ENCODE measurements around the gene FRMD4A. TPM values are rescaled to one million over a fixed set of nuclear protein-coding genes. Genes with fewer than 3 reads are reported as not detected.

Gene FRMD4A
- total RNA-seq, 1 donor from 2014 or later: 20.2 TPM

- no peaks in the 10 kb centered on the region for H3K36me3 ChIP-seq
- no peaks in the 10 kb centered on the region for H3K27me3 Mint-ChIP-seq (ENCODE audit: insufficient read depth, low read depth)
- H4K20me1 ChIP-seq (ENCODE audit: low read depth): no peaks in the 10 kb centered on the region
- H3K4me2 ChIP-seq: no peak overlapping the region
- no peak for DNase-seq (ENCODE audit: low spot score)
- H3K4me1 Mint-ChIP-seq: peaks cover 30% of the 10 kb centered on the region
- no peak overlapping the region for H3K9ac ChIP-seq
- no peak for TF ChIP-seq EZH2phosphoT487 (IDR thresholded peaks at IDR 0.05)
- TF ChIP-seq EZH2 (IDR thresholded peaks at IDR 0.05): no peak
- TF ChIP-seq CTCF (IDR thresholded peaks at IDR 0.05): no peak
- H3K4me3 ChIP-seq: no peak overlapping the region
- H3K4me3 Mint-ChIP-seq: no peak overlapping the region
- no peaks in the 10 kb centered on the region for H3K9me3 Mint-ChIP-seq
- peaks cover 22% of the 10 kb centered on the region for H3K4me1 ChIP-seq
- no peaks in the 10 kb centered on the region for H3K9me3 ChIP-seq (ENCODE audit: low read depth)
- no peak overlapping the region for H3K27ac ChIP-seq
- no peaks in the 10 kb centered on the region for H3K27me3 ChIP-seq
- H3K79me2 ChIP-seq (ENCODE audit: low read depth): no peaks in the 10 kb centered on the region
- H3K36me3 Mint-ChIP-seq: peaks cover 5% of the 10 kb centered on the region
- no peaks in the 10 kb centered on the region for H3F3A ChIP-seq (ENCODE audit: low read depth)
- no peak overlapping the region for H2AFZ ChIP-seq (replicated peaks)
- H3K27ac Mint-ChIP-seq: no peak overlapping the region
Observed at GRCh38 chr10:13632440-13632839, 698.3 kb downstream of the FRMD4A start.

GRCh38 chr10:13631594-13631993 lies 699.1 kb downstream of the FRMD4A start:
- Histone ChIP-seq H3K4me3 (no peak overlapping the region), H2AFZ (replicated peaks) (no peak overlapping the region), H3K4me2 (no peak overlapping the region), H3K9me3 (ENCODE audit: low read depth) (no peaks in the 10 kb centered on the region), H4K20me1 (ENCODE audit: low read depth) (no peaks in the 10 kb centered on the region), H3F3A (ENCODE audit: low read depth) (no peaks in the 10 kb centered on the region), H3K79me2 (ENCODE audit: low read depth) (no peaks in the 10 kb centered on the region), H3K36me3 (no peaks in the 10 kb centered on the region), H3K4me1 (peaks cover 29% of the 10 kb centered on the region), H3K27ac (no peak overlapping the region), H3K9ac (no peak overlapping the region), H3K27me3 (no peaks in the 10 kb centered on the region)
- H3K27me3 Mint-ChIP-seq (ENCODE audit: insufficient read depth, low read depth): no peaks in the 10 kb centered on the region
- no peak for TF ChIP-seq EZH2phosphoT487 (IDR thresholded peaks at IDR 0.05)
- no peak for TF ChIP-seq CTCF (IDR thresholded peaks at IDR 0.05)
- TF ChIP-seq EZH2 (IDR thresholded peaks at IDR 0.05): no peak
- peaks cover 30% of the 10 kb centered on the region for H3K4me1 Mint-ChIP-seq
- no peak for DNase-seq (ENCODE audit: low spot score)
- H3K27ac Mint-ChIP-seq: no peak overlapping the region
- H3K4me3 Mint-ChIP-seq: no peak overlapping the region
- H3K36me3 Mint-ChIP-seq: peaks cover 5% of the 10 kb centered on the region
- no peaks in the 10 kb centered on the region for H3K9me3 Mint-ChIP-seq

GRCh38 chr10:13630231-13630630 lies 700.5 kb downstream of the FRMD4A start:
- Histone ChIP-seq H3K27me3 (no peaks in the 10 kb centered on the region), H3K79me2 (ENCODE audit: low read depth) (no peaks in the 10 kb centered on the region), H3K9me3 (ENCODE audit: low read depth) (no peaks in the 10 kb centered on the region), H3K4me2 (no peak overlapping the region), H3K36me3 (no peaks in the 10 kb centered on the region), H3F3A (ENCODE audit: low read depth) (no peaks in the 10 kb centered on the region), H4K20me1 (ENCODE audit: low read depth) (no peaks in the 10 kb centered on the region), H2AFZ (replicated peaks) (no peak overlapping the region), H3K4me1 (peaks cover 29% of the 10 kb centered on the region), H3K27ac (no peak overlapping the region), H3K4me3 (no peak overlapping the region), H3K9ac (no peak overlapping the region)
- TF ChIP-seq CTCF (IDR thresholded peaks at IDR 0.05) (no peak), EZH2 (IDR thresholded peaks at IDR 0.05) (no peak), EZH2phosphoT487 (IDR thresholded peaks at IDR 0.05) (no peak)
- Mint-ChIP-seq H3K4me1 (peaks cover 30% of the 10 kb centered on the region), H3K27me3 (ENCODE audit: insufficient read depth, low read depth) (no peaks in the 10 kb centered on the region), H3K9me3 (no peaks in the 10 kb centered on the region), H3K4me3 (no peak overlapping the region), H3K36me3 (peaks cover 5% of the 10 kb centered on the region), H3K27ac (no peak overlapping the region)
- no peak for DNase-seq (ENCODE audit: low spot score)

Measured in neural progenitor cell (in vitro differentiated cells).